Tibial nerve (tissue), 3 donors: ENCODE results near the gene SSTR3.

ENCODE experiments used
- POLR2A ChIP-seq, 2 donors: fragments of 450-650 bp; IDR thresholded peaks; one replicate each; pipeline ENCODE4 v1.6.1; 2017; ENCODE audit warnings: antibody characterized with exemption in 2 of 2, mild to moderate bottlenecking in 2 of 2, moderate library complexity in 2 of 2
- TF ChIP-seq, protein P1 (sequence below), 5 experiments: fragments of 200-600 bp in 3 of 5; fragments of 450-650 bp in 2 of 5; sonication (generic) in 3 of 5; IDR thresholded peaks; one replicate each; pipeline ENCODE4 v1.5.1; 2016 to 2019; ENCODE audit warnings: antibody characterized with exemption in 5 of 5, mild to moderate bottlenecking in 3 of 5, moderate library complexity in 2 of 5

DNA sequence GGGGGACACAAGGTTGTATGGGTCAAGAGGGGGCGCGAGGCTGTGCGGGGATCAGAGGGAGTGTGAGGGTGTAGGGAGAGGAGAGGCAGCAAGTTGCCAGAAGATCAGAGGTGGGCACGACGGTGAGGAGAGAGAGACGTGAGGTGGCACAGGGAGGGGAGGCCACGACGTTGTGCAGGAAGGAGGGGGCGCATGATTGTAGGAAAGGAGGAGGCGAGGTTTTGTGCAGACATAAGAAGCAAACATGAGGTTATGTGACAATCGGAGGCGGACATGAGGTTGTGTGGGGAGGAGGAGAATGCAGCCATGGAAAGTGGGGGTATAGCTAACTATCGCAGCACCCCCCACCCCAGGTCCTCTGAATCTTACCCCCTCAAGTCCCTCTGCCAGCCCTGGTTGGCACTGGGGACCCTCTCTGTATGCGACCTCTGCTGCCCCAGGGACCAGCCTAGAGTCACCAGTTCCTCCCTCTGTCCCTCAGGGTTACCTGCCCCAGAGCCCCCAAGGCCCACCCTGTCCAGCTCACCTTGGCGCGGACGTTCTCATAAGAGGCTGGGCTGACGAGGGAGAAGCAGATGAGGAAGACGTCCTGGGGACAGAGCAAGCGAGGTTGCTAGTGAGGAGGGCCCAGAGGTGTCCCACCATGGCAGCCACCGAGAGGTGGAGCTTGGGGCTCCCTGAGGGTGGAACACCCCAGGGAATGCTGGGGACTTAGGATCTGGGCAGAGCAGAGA lies 19.3 kb upstream of the SSTR3 start:
- TF ChIP-seq, protein P1, sequence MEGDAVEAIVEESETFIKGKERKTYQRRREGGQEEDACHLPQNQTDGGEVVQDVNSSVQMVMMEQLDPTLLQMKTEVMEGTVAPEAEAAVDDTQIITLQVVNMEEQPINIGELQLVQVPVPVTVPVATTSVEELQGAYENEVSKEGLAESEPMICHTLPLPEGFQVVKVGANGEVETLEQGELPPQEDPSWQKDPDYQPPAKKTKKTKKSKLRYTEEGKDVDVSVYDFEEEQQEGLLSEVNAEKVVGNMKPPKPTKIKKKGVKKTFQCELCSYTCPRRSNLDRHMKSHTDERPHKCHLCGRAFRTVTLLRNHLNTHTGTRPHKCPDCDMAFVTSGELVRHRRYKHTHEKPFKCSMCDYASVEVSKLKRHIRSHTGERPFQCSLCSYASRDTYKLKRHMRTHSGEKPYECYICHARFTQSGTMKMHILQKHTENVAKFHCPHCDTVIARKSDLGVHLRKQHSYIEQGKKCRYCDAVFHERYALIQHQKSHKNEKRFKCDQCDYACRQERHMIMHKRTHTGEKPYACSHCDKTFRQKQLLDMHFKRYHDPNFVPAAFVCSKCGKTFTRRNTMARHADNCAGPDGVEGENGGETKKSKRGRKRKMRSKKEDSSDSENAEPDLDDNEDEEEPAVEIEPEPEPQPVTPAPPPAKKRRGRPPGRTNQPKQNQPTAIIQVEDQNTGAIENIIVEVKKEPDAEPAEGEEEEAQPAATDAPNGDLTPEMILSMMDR (IDR thresholded peaks at IDR 0.05), result no peak
- TF ChIP-seq POLR2A (IDR thresholded peaks at IDR 0.05), result no peak
